Right lobe of liver (tissue), 4 donors: ENCODE measurements around the gene NEB.

Source experiments
- POLR2A ChIP-seq: fragments of 450-650 bp; IDR thresholded peaks from one replicate; pipeline ENCODE4 v1.6.1; 2017; ENCODE audit warnings: antibody characterized with exemption, mild to moderate bottlenecking
- TF ChIP-seq, protein P1 (sequence below), 4 donors: fragments of 200-600 bp in 3 of 4; fragments of 450-650 bp in 1 of 4; IDR thresholded peaks; one replicate each; pipeline versions ENCODE4 v1.5.1 to v1.8.0; 2016 to 2022; ENCODE audit warnings: antibody characterized with exemption in 4 of 4, mild to moderate bottlenecking in 2 of 4
- donor health status: DM: no; HTN: no; CAD: no.
- donor health status: DM: no; HTN: no; CAD: no.
- donor health status: DM: no; HTN: yes; CAD: no.

DNA sequence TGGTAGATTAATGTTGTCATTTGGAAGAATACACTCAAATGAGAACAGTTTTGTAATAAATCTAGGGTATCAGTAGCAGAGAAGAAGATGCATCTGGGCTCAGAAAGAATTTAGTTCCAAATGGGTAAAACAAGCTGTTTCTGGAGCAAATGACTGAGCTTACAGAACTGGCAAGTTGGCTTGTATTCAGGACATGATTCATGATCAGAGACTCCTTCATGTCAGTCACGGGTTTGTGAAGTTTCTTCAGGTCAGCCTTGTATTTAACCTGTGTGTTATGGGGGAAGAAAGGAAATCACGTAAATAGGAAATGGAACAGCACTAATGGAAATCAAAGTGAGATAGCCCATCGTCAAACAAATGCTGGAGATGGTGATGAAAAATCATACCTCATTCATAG, 215.5 kb downstream of the NEB start:
- no peak for TF ChIP-seq POLR2A
- TF ChIP-seq, protein P1, sequence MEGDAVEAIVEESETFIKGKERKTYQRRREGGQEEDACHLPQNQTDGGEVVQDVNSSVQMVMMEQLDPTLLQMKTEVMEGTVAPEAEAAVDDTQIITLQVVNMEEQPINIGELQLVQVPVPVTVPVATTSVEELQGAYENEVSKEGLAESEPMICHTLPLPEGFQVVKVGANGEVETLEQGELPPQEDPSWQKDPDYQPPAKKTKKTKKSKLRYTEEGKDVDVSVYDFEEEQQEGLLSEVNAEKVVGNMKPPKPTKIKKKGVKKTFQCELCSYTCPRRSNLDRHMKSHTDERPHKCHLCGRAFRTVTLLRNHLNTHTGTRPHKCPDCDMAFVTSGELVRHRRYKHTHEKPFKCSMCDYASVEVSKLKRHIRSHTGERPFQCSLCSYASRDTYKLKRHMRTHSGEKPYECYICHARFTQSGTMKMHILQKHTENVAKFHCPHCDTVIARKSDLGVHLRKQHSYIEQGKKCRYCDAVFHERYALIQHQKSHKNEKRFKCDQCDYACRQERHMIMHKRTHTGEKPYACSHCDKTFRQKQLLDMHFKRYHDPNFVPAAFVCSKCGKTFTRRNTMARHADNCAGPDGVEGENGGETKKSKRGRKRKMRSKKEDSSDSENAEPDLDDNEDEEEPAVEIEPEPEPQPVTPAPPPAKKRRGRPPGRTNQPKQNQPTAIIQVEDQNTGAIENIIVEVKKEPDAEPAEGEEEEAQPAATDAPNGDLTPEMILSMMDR (IDR thresholded peaks at IDR 0.05): no peak
